Measurements from ENCODE around the gene DNASE2B.

- no peak for TF ChIP-seq POLR2AphosphoS5 (IDR thresholded peaks at IDR 0.05; ENCODE audit: low read depth, low read length)
- TF ChIP-seq, protein P1, sequence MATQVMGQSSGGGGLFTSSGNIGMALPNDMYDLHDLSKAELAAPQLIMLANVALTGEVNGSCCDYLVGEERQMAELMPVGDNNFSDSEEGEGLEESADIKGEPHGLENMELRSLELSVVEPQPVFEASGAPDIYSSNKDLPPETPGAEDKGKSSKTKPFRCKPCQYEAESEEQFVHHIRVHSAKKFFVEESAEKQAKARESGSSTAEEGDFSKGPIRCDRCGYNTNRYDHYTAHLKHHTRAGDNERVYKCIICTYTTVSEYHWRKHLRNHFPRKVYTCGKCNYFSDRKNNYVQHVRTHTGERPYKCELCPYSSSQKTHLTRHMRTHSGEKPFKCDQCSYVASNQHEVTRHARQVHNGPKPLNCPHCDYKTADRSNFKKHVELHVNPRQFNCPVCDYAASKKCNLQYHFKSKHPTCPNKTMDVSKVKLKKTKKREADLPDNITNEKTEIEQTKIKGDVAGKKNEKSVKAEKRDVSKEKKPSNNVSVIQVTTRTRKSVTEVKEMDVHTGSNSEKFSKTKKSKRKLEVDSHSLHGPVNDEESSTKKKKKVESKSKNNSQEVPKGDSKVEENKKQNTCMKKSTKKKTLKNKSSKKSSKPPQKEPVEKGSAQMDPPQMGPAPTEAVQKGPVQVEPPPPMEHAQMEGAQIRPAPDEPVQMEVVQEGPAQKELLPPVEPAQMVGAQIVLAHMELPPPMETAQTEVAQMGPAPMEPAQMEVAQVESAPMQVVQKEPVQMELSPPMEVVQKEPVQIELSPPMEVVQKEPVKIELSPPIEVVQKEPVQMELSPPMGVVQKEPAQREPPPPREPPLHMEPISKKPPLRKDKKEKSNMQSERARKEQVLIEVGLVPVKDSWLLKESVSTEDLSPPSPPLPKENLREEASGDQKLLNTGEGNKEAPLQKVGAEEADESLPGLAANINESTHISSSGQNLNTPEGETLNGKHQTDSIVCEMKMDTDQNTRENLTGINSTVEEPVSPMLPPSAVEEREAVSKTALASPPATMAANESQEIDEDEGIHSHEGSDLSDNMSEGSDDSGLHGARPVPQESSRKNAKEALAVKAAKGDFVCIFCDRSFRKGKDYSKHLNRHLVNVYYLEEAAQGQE (IDR thresholded peaks at IDR 0.05; ENCODE audit: insufficient read depth in 1 of 2, low read depth in 2 of 2, low read length in 2 of 2) = no peak
- no peak for TF ChIP-seq SIN3A (IDR thresholded peaks at IDR 0.05; ENCODE audit: borderline replicate concordance, insufficient read depth, low read length)
These were observed 30.9 kb downstream of the DNASE2B start for GRCh38 chr1:84429231-84429630.
